H1 (cell line): Measurements from ENCODE around the gene GRM4. TPM values are rescaled to one million over a fixed set of nuclear protein-coding genes. Genes with fewer than 3 reads are reported as not detected.
A peak's percentile ranks its signal among the peaks of the same experiment; 100 is the strongest.

Experiments used
- CTCF ChIA-PET: fragments of 300-600 bp; sonication (Branson Sonifier 250); formaldehyde crosslinking; loops from one replicate; lab custom pipeline; 2021; ENCODE audit not compliant: partially characterized antibody; lab: Charles Lee
- POLR2A ChIA-PET: fragments of 300-600 bp; sonication (Branson Sonifier 250); formaldehyde crosslinking; loops from one replicate; lab custom pipeline; 2021; ENCODE audit warnings: inconsistent platforms; ENCODE audit not compliant: partially characterized antibody; lab: Charles Lee
- DNase-seq, 2 experiments: peaks; one replicate each; pipeline versions ENCODE4 v3.0.0 to v3.0.0-alpha.2; 2010 to 2022; ENCODE audit warnings: low spot score in 2 of 2, low read depth in 1 of 2, mixed read lengths in 1 of 2
- FAIRE-seq: peaks from 2 replicates; lab custom pipeline; 2011; peaks lifted over from hg19 to GRCh38; lab: Jason Lieb, UNC
- H2AFZ ChIP-seq: 2 replicates; pipeline ENCODE4 v1.8.1; 2012; ENCODE audit warnings: low read length, inconsistent platforms
- H2AK5ac ChIP-seq: 2 replicates; pipeline ENCODE4 v1.6.1; 2013; ENCODE audit warnings: low read depth, low read length
- H2BK120ac ChIP-seq: replicated peaks from 2 replicates; pipeline ENCODE3; 2013; ENCODE audit warnings: low read depth, low read length, inconsistent platforms
- H2BK12ac ChIP-seq: 2 replicates; pipeline ENCODE4 v1.6.1; 2013; ENCODE audit warnings: low read depth, low read length
- H2BK15ac ChIP-seq: 2 replicates; pipeline ENCODE4 v1.6.1; 2013; ENCODE audit warnings: low read length
- H2BK20ac ChIP-seq: 2 replicates; pipeline ENCODE4 v1.6.1; 2013; ENCODE audit warnings: low read length
- H2BK5ac ChIP-seq: 2 replicates; pipeline ENCODE4 v1.6.1; 2013; ENCODE audit warnings: low read depth, low read length
- H3K14ac ChIP-seq: 2 replicates; pipeline ENCODE4 v1.6.1; 2013; ENCODE audit warnings: inconsistent platforms; ENCODE audit not compliant: insufficient read length
- H3K18ac ChIP-seq: 2 replicates; pipeline ENCODE4 v1.6.1; 2013; ENCODE audit warnings: low read length; ENCODE audit errors: extremely low read depth
- H3K23ac ChIP-seq: 2 replicates; pipeline ENCODE4 v1.6.1; 2013; ENCODE audit warnings: inconsistent platforms; ENCODE audit not compliant: insufficient read length
- H3K23me2 ChIP-seq: 2 replicates; pipeline ENCODE4 v1.6.1; 2013; ENCODE audit warnings: low read depth, low read length
- H3K27ac ChIP-seq: 2 replicates; pipeline ENCODE4 v1.6.1; 2011; ENCODE audit warnings: low read depth, low read length, inconsistent platforms
- H3K27me3 ChIP-seq, 4 experiments: replicated peaks in 1 of 4; 1 replicate in 1 of 4; 2 replicates in 3 of 4; pipeline versions ENCODE4 v1.6.1 to v1.8.1; 2011 to 2013; ENCODE audit warnings: low read length in 3 of 4, mild to moderate bottlenecking in 3 of 4, inconsistent platforms in 2 of 4, mixed read lengths in 2 of 4, moderate library complexity in 1 of 4; ENCODE audit not compliant: control insufficient read depth in 3 of 4, insufficient read depth in 3 of 4; ENCODE audit errors: extremely low read depth in 1 of 4
- H3K36me3 ChIP-seq, 4 experiments: 2 replicates each; pipeline versions ENCODE4 v1.6.1 to v1.8.1; 2011 to 2013; ENCODE audit warnings: mild to moderate bottlenecking in 4 of 4, low read length in 3 of 4, moderate library complexity in 2 of 4, control low read depth in 1 of 4, inconsistent platforms in 1 of 4; ENCODE audit not compliant: insufficient read depth in 4 of 4, control insufficient read depth in 2 of 4
- H3K4ac ChIP-seq: replicated peaks from 2 replicates; pipeline ENCODE3; 2013; ENCODE audit warnings: low read length, low read depth, mixed read lengths, inconsistent platforms; ENCODE audit not compliant: insufficient read length
- H3K4me1 ChIP-seq, 4 experiments: replicated peaks in 1 of 4; 1 replicate in 1 of 4; 2 replicates in 3 of 4; pipeline versions ENCODE4 v1.6.1 to v1.8.1; 2011 to 2013; ENCODE audit warnings: low read length in 3 of 4, inconsistent platforms in 2 of 4, mixed read lengths in 1 of 4; ENCODE audit not compliant: insufficient read depth in 4 of 4, control insufficient read depth in 3 of 4
- H3K4me2 ChIP-seq, 2 experiments: 2 replicates each; pipeline versions ENCODE4 v1.6.1 to v1.8.1; 2011 to 2013; ENCODE audit warnings: low read depth in 2 of 2, low read length in 2 of 2, control low read depth in 1 of 2, inconsistent platforms in 1 of 2, mild to moderate bottlenecking in 1 of 2; ENCODE audit not compliant: insufficient read depth in 1 of 2
- H3K4me3 ChIP-seq, 4 experiments: fragments of 200-600, 300-600 bp in 1 of 4; sonication (generic), shearing (Covaris generic), sonication (Bioruptor Twin) in 1 of 4; 2 replicates each; pipeline versions ENCODE4 v1.5.1 to v1.8.1; 2011 to 2016; ENCODE audit warnings: low read length in 4 of 4, low read depth in 3 of 4, control low read depth in 2 of 4, inconsistent platforms in 2 of 4, mild to moderate bottlenecking in 2 of 4, mixed read lengths in 1 of 4, moderate library complexity in 1 of 4; ENCODE audit not compliant: insufficient read depth in 2 of 4; ENCODE audit errors: extremely low read depth in 1 of 4
- H3K56ac ChIP-seq: replicated peaks from 2 replicates; pipeline ENCODE3; 2013; ENCODE audit warnings: low read depth, mild to moderate bottlenecking, mixed read lengths, low read length, inconsistent platforms; ENCODE audit not compliant: insufficient read length
- H3K79me1 ChIP-seq: 2 replicates; pipeline ENCODE4 v1.6.1; 2013; ENCODE audit warnings: low read depth, low read length, control low read depth
- H3K79me2 ChIP-seq, 2 experiments: 2 replicates each; pipeline versions ENCODE4 v1.6.1 to v1.8.1; 2012 to 2013; ENCODE audit warnings: low read length in 2 of 2, mild to moderate bottlenecking in 2 of 2, inconsistent platforms in 1 of 2; ENCODE audit not compliant: insufficient read depth in 2 of 2, control insufficient read depth in 1 of 2
- H3K9ac ChIP-seq, 4 experiments: replicated peaks in 1 of 4; 1 replicate in 1 of 4; 2 replicates in 3 of 4; pipeline versions ENCODE4 v1.6.1 to v1.8.1; 2011 to 2013; ENCODE audit warnings: low read depth in 3 of 4, low read length in 3 of 4, control low read depth in 2 of 4, mild to moderate bottlenecking in 2 of 4, moderate library complexity in 2 of 4, inconsistent platforms in 1 of 4; ENCODE audit errors: extremely low read depth in 1 of 4
- H3K9me3 ChIP-seq, 2 experiments: 2 replicates each; pipeline versions ENCODE4 v1.6.1 to v1.8.1; 2012 to 2013; ENCODE audit warnings: mild to moderate bottlenecking in 2 of 2, moderate library complexity in 2 of 2, control low read depth in 1 of 2, inconsistent platforms in 1 of 2, low read depth in 1 of 2, low read length in 1 of 2, mixed read lengths in 1 of 2; ENCODE audit not compliant: insufficient read depth in 2 of 2
- H4K20me1 ChIP-seq, 2 experiments: replicated peaks in 1 of 2; 2 replicates each; pipeline versions ENCODE3 to v1.8.1; 2011 to 2013; ENCODE audit warnings: inconsistent platforms in 2 of 2, low read length in 2 of 2, mild to moderate bottlenecking in 1 of 2; ENCODE audit not compliant: insufficient read depth in 2 of 2, control insufficient read depth in 1 of 2
- H4K5ac ChIP-seq: 2 replicates; pipeline ENCODE4 v1.6.1; 2013; ENCODE audit warnings: low read length, low read depth, mixed read lengths, inconsistent platforms; ENCODE audit not compliant: insufficient read length
- H4K8ac ChIP-seq: 2 replicates; pipeline ENCODE4 v1.8.0; 2013; ENCODE audit warnings: mild to moderate bottlenecking, moderate library complexity, low read length, inconsistent platforms; ENCODE audit not compliant: insufficient read depth; ENCODE audit errors: extremely low read depth
- H4K91ac ChIP-seq: replicated peaks from 2 replicates; pipeline ENCODE3; 2013; ENCODE audit warnings: low read length, mixed read lengths, inconsistent platforms; ENCODE audit not compliant: insufficient read length
- CTCF ChIP-seq, 3 experiments: IDR thresholded peaks; 1 replicate in 2 of 3; 2 replicates in 1 of 3; pipeline versions ENCODE4 v1.5.1 to v1.6.1; 2011; ENCODE audit warnings: low read length in 3 of 3, mild to moderate bottlenecking in 3 of 3, inconsistent platforms in 2 of 3, low read depth in 1 of 3, moderate library complexity in 1 of 3; ENCODE audit not compliant: insufficient read depth in 1 of 3; ENCODE audit errors: control extremely low read depth in 1 of 3
- EP300 ChIP-seq, 2 experiments: IDR thresholded peaks; 1 replicate in 1 of 2; 2 replicates in 1 of 2; pipeline ENCODE4 v1.6.1; 2011 to 2012; ENCODE audit warnings: low read depth in 2 of 2, low read length in 2 of 2, mild to moderate bottlenecking in 2 of 2, borderline replicate concordance in 1 of 2, inconsistent platforms in 1 of 2, moderate library complexity in 1 of 2
- GTF2F1 ChIP-seq: IDR thresholded peaks from 2 replicates; pipeline ENCODE4 v1.6.1; 2012; ENCODE audit warnings: low read depth, low read length, improper control_type of control experiment, borderline replicate concordance
- JUN ChIP-seq: IDR thresholded peaks from 2 replicates; pipeline ENCODE4 v1.6.1; 2011; ENCODE audit warnings: low read depth, mild to moderate bottlenecking, improper control_type of control experiment, low read length
- KDM4A ChIP-seq: IDR thresholded peaks from one replicate; pipeline ENCODE4 v1.7.1; 2012; ENCODE audit warnings: low read depth, mild to moderate bottlenecking, moderate library complexity, low read length, inconsistent platforms; ENCODE audit not compliant: severe bottlenecking
- POLR2A ChIP-seq, 2 experiments: IDR thresholded peaks; 1 replicate in 1 of 2; 2 replicates in 1 of 2; pipeline ENCODE4 v1.6.1; 2011; ENCODE audit warnings: low read depth in 2 of 2, low read length in 2 of 2, mild to moderate bottlenecking in 2 of 2; ENCODE audit errors: control extremely low read depth in 1 of 2
- POLR2AphosphoS5 ChIP-seq: IDR thresholded peaks from 2 replicates; pipeline ENCODE4 v1.6.1; 2011; ENCODE audit warnings: low read depth, low read length
- RBBP5 ChIP-seq: IDR thresholded peaks from 2 replicates; pipeline ENCODE4 v1.7.1; 2012; ENCODE audit warnings: low read depth, mild to moderate bottlenecking, inconsistent platforms, low read length, moderate library complexity, borderline replicate concordance
- RFX5 ChIP-seq: IDR thresholded peaks from 2 replicates; pipeline ENCODE4 v1.6.1; 2011; ENCODE audit warnings: low read depth, low read length, improper control_type of control experiment, borderline replicate concordance
- SP1 ChIP-seq: IDR thresholded peaks from 2 replicates; pipeline ENCODE4 v1.6.1; 2011; ENCODE audit warnings: low read depth, low read length
- SRF ChIP-seq: IDR thresholded peaks from 2 replicates; pipeline ENCODE4 v1.6.1; 2011; ENCODE audit warnings: mild to moderate bottlenecking, low read depth, low read length, moderate library complexity
- ZNF274 ChIP-seq: IDR thresholded peaks from 2 replicates; pipeline ENCODE4 v1.7.0; 2012; ENCODE audit warnings: low read length, borderline replicate concordance; ENCODE audit errors: extremely low read depth
- WGBS, 2 experiments: shearing (Covaris generic) in 1 of 2; methylation state at CpG; one replicate each; pipeline versions ENCODE4 v1.1.6 to v1.1.7; 2013 to 2015; ENCODE audit warnings: low lambda C conversion rate in 2 of 2, mixed read lengths in 2 of 2, inconsistent platforms in 1 of 2, low coverage in 1 of 2, missing lambda C conversion rate in 1 of 2; ENCODE audit not compliant: insufficient replicate concordance in 2 of 2, insufficient coverage in 1 of 2, insufficient read length in 1 of 2; ENCODE audit errors: extremely low coverage in 1 of 2, missing lambda C conversion rate in 1 of 2; 5-methylcytosine and 5-hydroxymethylcytosine counted together
- polyA plus RNA-seq, 7 experiments: library from polyadenylated mRNA; depleted of rRNA in 3 of 7; stranded (reverse) in 5 of 7; unstranded in 2 of 7; fragments of >200 nt in 5 of 7; fragments of 200-250 nt in 2 of 7; gene quantifications; 1 replicate in 5 of 7; 2 replicates in 1 of 7; 4 replicates in 1 of 7; pipeline versions ENCODE4 v1.2.1 to v1.2.3, GENCODE V29; 2011 to 2013; ENCODE audit warnings: missing spikeins in 2 of 7, mixed read lengths in 2 of 7
- total RNA-seq: library from RNA; stranded (reverse); fragmentation: NEBNext Ultra II Directional; extraction: Animal tissue kit (Norgen Biotek cat#: 25700); gene quantifications from 2 replicates; pipeline ENCODE4 v1.2.1, GENCODE V29; 2021

Gene GRM4
- total and polyA plus RNA-seq, 2 of the 8 experiments (the other 6 are each of a cell fraction or from before 2014, with no cell fraction given): 19.6 to 21.5 TPM

GRCh38 chr6:33974030-33974429 lies 171.9 kb downstream of the GRM4 start:
- POLR2A ChIA-PET: interaction anchor here (0.6 kb wide), 1 partner anchor 138 kb away, joined by 4 read pairs; no protein-coding TSS in a partner anchor
- no peak overlapping the region for H2AK5ac ChIP-seq
- H2BK12ac ChIP-seq: no peak overlapping the region
- H3K4me1 ChIP-seq: peaks cover 2 to 12% (median 3%) of the 10 kb centered on the region in 4 experiments; a peak in 5 of 7 replicates
- no peaks in the 10 kb centered on the region for H3K79me2 ChIP-seq
- no peak overlapping the region for H3K4ac ChIP-seq
- H4K5ac ChIP-seq: no peak overlapping the region
- no peak overlapping the region for H3K4me2 ChIP-seq
- FAIRE-seq (no peak), DNase-seq (peak in 1 of 2 experiments; percentile 26)
- H3K79me1 ChIP-seq: no peaks in the 10 kb centered on the region
- peaks cover 5 to 14% (median 11%) of the 10 kb centered on the region in 4 experiments for H3K27me3 ChIP-seq
- H2BK5ac ChIP-seq: no peak overlapping the region
- TF ChIP-seq EP300 (IDR thresholded peaks at IDR 0.05; ENCODE audit: borderline replicate concordance in 1 of 2, low read depth in 2 of 2, low read length in 2 of 2) (no peak), JUN (no peak), POLR2A (IDR thresholded peaks at IDR 0.05; ENCODE audit: control extremely low read depth in 1 of 2, low read depth in 2 of 2, low read length in 2 of 2) (no peak), GTF2F1 (no peak), SP1 (no peak), RBBP5 (no peak), CTCF (IDR thresholded peaks at IDR 0.05; ENCODE audit: control extremely low read depth in 1 of 3, insufficient read depth in 1 of 3, low read depth in 1 of 3, low read length in 3 of 3) (no peak), RFX5 (no peak), SRF (no peak), ZNF274 (no peak), KDM4A (no peak), POLR2AphosphoS5 (no peak)
- TF ChIP-seq, all 59 proteins: peak for 0
- Histone ChIP-seq H3K9me3 (no peaks in the 10 kb centered on the region), H3K56ac (no peak overlapping the region), H4K91ac (no peak overlapping the region), H2BK20ac (no peak overlapping the region), H3K14ac (no peak overlapping the region), H3K9ac (no peak overlapping the region), H3K18ac (no peak overlapping the region), H4K8ac (no peak overlapping the region), H2BK120ac (no peak overlapping the region), H4K20me1 (peaks cover 0 to 2% of the 10 kb centered on the region in 2 experiments), H2AFZ (no peak overlapping the region), H3K4me3 (no peak overlapping the region), H3K36me3 (no peaks in the 10 kb centered on the region), H3K27ac (no peak overlapping the region), H3K23ac (no peak overlapping the region), H3K23me2 (no peaks in the 10 kb centered on the region; the same call in 1 of the 2 replicates), H2BK15ac (no peak overlapping the region)
- CTCF ChIA-PET: interaction anchor here (0.6 to 11.9 kb wide), 10 partner anchors 9 to 394 kb away, joined by 3 to 98 read pairs (median 3); no protein-coding TSS in a partner anchor
- 91% methylated on average over 4 of the region's 4 CpGs; no CpG with 5 or more reads in 1 of the 2 experiments for WGBS, 2 experiments
